Nucleus accumbens (tissue), 56 donors: ENCODE results near the gene TERT.

Source experiments
- DNase-seq, 56 donors: peaks; one replicate each; lab custom pipeline; 2025; lab: John Stamatoyannopoulos, UW

TERT gene

DNA sequence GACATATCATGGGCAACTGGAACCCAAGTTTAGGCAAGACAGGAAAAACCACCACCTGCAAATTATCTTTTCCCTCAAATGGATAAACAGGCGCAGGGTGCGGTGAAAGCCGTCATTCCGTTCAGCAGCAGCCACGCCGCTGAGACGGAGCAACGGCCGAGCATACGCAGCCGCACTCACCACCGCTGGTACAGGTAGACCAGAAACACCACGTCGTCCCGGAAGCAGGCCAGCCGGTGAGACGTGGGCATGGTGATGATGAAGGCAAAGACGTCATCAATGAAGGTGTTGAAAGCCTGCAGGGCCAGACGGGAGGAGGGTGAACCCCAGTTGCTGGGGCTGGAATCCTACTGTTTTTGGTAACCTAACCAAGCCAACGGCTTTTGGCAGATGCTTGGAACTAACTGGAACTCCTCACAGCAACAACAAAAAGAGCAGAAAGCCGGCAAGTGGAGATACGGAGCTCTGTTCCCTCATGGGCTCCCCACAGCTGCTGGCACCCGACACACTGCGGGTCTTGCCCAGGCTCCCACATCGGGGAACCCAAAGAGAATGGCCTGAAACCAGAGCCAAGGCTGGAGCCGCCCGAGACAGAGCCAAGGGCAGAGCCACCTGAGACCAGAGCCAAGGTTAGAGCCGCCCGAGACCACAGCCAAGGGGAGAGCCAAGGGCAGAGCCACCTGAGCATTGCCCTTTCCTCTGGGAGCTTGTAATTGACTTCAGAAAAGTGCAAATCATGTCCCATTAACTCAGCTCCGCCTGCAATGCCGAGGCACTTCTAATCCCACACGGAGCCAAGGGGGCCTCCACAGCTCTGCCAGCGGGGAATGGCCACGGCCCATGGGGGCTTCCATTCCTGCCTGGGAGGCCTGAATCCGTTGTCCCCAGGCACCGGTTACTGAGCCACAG lies 25.8 kb upstream of the TERT start:
- no peak for DNase-seq

DNA sequence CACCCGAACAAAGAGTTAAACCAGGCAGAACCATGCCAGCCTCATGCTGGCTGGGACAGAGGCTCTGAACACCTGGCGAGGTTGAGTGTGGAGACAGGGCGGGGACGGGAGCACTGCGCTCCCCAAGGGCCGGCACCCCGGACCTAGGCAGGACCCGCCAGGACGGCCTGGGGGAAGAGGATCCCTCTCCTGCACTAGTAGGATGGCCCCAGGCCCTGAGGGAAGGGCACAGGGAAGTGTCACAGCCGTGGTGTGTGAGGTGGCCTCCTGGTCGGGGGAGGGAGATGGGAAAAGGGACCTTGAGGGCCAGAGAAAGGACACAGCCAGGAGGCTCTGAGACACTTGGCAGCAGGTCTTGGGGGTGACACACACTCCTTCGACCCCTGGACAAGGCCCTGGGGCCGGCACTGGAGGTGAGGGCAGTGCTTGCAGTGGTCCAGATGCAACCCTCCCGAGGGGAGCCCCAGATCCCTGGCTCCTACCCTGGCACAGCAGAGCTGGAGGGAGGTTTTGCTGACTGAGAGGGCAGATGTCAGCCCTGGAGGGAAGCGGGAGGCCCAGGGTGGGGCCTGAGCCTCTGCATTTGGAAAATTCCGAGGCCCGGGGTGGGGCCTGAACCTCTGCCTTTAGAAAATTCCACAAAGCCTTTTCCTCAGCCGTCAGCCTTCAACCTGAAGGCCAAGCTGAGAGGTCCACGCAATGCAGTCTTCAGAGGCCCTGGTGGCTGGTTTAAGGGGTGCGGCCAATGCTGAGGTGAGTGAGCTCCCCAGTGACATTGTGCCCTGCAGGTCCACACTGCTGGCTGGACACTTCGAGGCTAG lies 24.8 kb upstream of the TERT start:
- no peak for DNase-seq

DNA sequence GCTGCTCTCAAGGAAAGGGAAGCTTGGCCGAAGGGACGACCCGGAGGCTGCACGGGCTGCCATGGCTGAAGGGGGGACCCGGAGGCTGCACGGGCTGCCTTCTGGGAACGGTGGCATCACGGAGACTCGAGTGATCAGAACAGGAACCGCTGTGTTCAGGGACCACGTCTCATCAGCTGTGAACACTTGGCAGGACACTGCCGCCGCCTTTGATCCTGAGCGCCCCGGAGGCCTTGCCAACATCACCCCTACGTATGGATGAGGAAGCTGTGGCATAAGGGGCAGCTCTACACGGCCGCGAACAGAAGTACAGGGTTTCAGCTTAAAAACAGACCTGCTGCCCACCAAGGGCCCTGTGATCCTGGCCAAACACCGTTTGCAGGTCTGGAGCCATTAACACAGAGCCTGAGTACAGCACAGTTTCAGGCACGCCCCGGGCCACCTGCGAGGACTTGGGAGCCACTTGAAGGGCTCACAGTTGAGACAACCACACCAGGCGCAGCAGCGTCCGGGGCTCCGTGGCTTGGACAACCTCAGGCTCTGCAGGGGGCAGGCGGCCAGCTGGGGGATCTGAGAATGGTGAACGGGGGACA lies 23.9 kb upstream of the TERT start:
- no peak for DNase-seq

DNA sequence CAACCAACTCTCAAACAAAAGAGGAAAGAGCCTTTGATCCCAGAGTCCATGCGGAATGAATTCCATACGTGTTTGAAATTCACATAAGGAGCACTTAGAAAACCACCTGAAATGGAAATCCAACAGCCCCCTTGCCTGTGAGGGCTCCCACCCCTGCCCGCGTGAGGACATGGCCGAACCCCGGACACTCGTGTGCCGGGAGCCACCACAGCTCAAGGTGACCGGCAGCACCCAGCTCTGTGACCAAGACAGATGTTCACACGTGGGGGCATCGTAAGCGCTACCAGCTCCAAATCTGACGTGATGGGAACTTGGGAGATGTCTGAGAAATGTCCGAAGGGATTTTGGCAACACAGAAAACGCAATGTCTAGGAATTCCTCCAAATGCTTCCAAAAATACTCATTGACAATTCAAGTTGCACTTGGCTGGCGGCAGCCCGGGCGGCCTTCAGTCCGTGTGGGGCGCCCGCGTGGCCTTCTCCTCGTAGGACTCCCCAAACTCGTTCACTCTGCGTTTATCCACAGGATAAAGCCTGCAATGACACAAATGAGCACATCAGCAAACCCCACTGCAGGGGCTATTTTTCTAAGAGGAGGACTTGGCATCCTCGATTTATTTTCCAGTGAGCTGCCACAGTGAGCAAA lies 23.2 kb upstream of the TERT start:
- DNase-seq: no peak

DNA sequence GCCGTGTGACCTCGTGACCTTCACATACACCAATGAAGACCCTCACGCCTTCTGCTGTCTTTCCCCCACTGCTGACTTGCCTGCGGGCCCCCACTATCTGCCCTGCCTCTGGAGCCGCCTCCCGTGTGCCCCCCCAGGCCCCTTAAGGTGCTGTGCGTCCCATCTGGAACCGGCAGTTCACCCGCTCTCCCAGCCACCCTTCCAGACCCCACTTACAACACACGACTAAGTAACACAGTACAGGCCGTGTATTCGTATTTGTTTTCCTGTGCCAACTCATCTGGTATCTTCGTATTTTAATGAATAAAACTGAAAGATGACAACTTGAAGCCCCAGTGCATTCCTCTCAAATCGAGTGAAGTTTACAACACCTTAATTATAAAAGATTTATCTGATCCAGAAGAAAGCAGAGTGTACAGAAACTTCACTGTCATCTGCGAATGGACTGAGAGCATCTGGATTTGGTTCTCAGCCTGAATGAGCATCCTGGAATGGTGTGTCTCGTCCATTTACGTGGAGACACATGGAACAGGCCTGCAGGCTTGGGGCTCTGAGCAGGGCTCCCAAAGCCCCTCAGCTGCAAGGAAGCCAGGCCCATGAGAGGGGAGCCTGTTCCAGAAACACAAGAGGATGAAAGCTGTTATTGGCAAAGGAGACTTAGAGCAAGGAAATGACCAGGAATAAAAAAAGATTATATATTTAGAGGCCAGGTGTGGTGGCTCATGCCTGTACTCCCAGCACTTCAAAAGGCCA lies 21.9 kb upstream of the TERT start:
- no peak for DNase-seq

DNA sequence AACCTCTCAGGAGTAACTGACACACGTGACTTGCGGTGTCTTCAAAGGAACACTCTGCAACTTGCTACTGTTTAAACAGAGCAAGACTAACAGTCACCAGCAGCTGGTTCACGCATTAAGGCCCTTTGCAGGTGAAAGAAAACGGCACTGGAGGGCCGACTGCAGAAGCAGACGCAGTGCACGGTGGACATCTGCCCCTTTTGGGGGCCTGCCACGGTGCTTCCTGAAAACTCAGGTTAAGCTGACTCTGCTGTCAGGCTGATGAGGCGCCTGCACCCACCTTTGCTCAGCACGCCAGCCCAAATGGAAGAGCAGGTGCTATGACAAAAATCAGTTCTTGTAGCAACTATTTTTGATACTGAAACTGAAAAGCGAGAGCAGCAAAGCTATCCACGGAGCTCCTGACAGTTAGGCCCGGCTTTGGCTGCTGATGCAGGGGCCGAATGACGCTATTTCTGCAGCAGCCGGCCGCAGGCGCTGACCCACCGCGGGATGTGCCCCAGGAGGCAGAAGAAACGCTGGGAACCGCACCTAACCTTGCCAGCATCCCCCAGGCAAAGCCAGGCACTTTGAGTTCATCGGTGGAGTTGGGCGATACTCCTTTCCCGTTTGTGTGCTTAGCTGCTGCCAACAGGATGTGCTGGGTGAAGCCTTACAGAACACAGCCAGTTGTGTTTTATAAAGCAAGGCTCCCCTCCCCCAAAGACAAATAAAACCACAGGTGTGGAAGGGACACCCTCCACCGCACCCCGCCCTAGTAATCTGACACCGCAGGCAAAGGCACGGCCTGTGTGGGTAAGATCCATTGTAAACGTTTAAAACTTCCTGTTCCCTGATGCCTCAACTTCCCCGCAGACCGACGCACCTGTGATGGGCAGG lies 21.1 kb upstream of the TERT start:
- DNase-seq: peak in 8 of 56 donors; percentile 8 to 45 (median 24)

DNA sequence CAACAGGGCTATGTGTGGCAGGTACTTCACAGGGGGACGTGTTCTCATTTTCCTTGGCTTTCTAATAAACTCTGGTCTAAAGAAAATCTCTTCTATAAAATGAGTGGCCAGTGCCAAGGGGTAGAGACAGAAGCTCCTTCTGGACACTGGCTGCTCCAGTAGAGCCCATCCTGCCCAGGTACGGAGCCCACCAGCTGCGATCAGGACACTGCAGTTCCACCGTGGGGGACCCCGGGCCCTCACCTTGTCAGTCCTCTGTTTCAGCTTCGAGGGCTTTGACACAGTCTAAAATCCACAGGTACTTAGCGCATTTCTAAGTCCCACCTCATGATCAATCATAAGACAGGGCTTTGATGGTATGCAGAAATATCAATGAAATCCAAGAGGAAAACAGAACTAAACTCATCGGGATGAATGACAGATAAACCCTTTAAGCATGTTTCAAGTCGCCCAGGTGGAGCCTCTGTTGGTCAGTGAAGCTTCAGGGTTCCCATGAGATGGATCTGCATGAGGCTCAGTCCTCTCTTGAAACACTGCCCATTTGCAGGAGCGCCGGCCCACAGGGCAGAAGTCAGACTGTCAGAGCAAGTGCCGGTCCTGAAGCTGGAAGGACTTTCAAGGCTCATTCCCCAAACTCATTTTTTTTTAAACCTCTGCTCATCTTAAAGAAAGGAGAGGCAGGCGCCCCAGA lies 20.3 kb upstream of the TERT start:
- DNase-seq: no peak

DNA sequence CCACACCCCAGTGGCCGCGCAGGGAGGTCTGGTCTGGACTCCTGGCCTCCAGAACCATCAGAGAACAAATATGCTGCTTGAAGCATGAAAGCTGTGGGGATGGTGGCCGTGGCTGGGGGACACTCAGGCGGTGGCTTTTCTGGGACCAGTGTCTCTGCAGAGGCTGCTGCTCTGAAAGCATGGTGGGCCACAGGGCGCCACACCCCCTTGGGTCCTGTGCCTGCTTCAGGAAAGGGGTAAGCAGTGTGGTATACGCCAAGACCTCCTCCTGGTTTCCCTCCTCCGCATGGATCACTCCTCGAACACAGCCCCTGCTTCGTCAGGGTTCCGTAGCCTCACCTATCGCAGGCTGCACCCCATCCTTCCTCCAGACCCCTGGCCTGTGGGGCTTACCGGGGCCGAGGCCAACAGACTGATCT lies 19.7 kb upstream of the TERT start:
- no peak for DNase-seq

DNA sequence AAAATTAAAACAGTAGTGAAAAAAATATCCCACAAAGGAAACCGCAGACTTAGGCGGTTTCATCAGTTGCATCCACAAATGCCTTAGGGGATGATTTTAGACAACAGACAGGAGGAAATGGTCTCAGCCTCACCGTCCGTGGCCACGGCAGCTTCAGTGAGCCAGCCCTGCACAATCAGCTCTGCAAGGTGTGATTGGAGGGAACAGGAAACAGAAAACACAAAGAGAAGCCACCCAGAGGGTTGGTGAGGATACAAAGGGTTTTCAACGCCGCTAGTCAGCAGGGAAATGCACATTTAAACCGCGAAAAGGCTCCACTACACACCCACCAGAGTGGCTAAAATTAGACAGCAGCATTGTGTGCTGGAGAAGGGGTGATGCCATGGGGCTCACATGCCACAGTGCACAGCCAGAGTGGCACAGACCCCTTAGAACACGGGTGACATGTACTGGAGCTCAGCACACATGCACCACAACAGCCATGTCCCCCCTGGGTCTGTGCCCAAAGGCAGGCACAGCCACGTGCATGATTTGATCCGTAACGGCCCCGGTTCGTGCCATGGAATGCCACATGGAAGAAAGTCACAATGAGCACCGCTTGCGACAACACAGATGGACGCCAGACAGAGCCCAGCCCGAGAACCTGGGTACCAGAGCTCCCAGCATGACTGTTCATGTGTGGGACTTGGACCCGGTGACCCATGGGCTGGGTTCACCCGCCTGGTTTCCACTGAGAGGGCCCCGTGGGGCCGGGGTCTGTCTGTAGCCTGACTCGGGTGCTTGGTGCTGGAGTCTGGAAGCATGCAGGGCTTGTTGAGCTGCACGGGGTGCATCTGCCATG lies 18.3 kb upstream of the TERT start:
- no peak for DNase-seq

DNA sequence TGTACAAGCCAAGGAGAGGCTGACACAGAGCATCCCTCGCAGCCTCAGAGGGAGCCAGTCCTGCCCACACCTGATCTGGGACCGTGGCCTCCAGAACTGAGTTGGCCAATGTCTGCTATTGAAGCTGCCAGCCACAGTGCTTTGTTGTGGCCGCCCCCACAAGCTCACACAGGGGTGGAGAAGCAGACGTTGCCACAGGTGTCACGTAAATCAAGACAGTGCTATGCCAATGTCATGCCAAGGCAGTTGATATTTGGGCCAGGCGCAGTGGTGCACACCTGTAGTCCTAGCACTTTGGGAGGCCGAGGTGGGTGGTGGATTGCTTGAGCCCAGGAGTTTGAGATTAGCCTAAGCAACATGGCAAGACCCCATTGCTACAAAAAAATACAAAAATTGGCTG lies 17.3 kb upstream of the TERT start:
- no peak for DNase-seq

DNA sequence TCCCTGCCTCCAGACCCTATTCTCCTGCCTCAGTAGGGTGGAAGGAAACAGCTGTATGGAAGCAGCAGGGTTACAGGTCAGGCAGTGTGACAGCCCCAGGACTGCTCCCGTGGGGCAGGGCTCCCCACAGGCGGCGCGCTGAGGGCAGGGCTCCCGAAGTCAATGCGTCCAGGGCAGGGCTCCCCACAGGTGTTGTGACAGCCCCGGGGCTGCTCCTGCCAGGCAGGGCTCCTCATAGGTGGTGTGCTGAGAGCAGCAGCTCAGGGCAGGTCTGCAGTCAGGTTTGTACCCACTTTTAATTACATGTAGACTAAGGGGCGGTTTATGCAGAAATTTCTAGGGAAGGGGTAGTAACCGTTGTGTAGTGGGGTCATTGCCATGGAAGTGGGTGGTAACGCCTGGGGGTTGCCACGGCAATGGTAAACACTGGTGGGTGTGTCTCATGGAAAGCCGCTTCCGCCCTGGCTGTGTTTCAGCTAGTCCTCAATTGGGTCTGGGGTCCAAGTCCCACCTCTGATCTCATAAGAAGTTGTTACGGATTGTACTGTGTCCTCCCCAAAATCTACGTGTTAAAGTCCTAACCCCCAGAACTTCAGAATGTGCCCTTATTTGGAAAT lies 16.7 kb upstream of the TERT start:
- DNase-seq: no peak

DNA sequence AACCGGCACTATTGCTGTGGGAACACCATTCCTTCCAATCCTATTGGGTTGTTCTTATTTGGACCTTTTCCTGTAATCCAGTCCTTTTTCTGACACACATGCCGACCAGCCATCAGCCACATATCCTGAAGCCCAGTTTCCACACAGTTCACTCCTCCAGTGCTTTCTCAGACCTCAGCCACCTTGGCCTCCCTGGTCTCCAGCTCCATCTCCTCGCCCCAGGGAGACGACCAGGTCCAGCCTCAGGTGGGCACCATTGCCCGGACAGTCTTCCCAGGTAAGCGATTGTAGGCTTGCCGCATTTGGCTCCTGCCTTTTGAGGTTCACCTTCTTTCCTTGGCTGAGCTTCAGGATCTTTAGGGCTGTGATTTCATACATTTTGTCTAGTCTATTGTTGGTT lies 15.2 kb upstream of the TERT start:
- DNase-seq: no peak

DNA sequence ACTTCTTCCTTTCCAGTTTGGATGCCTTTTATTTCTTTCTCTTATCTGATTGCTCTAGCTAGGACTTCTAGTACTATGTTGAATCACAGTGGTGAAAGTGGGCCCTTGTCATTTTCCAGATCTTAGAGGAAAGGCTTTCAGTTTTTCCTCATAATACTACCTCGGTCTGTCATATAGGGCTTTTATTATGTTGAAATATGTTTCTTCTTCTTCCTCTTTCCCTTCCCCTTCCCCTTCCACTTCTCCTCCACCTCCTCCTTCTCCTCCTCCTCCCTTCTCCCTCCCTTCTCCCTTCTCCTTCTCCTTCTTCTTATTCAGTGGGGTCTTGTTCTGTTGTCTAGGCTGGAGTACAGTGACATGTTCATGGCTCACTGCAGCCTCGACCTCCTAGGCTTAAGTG lies 9.2 kb upstream of the TERT start:
- no peak for DNase-seq

DNA sequence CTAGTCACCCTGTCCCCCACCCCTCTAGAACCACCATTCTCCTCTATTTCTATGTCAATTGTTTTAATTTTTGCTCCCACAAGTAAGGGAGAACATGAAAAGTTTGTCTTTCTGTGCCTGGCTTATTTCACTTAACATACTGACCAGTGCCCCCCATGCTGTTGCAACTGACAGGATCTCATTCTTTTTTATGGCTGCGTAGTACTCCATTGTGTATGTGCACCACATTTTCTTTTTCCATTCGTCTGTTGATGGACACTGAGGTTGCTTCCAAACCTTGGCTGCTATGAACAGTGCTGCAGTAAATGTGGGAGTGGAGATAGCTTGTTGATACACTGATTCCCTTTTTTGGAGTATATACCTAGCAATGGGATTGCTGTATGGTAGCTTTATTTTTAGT lies 7.4 kb upstream of the TERT start:
- DNase-seq: no peak

DNA sequence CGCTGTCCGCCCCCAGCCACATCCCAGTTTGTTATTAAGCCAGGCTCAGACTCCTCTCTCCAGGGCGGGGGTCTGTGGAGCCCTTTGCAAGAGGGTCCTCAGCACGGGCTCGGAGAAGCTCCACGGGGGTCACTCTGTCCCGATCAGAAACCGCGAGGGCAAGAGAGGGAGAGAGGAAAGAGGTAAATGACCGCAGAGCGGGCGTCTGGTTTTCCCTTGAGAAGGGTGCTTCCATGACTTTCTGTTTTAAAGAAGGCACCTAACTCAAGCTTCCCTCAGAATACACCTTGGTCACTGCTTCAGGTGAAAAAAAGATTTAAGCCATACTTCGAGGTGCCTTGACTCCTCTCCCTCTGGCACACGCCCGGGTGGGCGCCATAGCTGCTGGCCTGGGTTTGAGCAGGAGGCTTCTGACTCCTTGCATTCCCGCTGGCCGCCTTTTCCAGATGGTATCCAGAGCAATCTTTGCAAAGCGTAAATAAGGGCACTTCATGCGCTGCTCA lies 5.8 kb upstream of the TERT start:
- DNase-seq: no peak

DNA sequence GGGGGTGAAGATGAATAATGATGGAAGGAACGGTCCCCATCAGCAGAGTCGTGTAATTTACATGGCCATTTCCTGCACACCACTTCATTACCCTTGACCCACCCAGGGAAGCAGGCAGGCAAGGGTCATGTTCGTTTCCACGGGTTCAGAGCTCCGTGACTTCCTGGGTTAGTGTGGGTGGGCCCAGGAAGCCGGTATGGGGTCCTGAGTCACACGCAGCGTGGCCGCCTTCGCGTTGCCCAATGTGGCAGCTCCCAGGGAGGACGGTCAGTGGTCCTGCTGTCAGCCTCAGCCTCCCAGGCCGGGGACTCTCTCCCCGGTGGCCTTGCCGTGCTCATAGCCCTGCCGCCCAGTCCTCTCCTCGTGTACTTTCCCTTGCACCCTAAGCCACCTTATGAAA lies 5.1 kb upstream of the TERT start:
- DNase-seq: no peak

DNA sequence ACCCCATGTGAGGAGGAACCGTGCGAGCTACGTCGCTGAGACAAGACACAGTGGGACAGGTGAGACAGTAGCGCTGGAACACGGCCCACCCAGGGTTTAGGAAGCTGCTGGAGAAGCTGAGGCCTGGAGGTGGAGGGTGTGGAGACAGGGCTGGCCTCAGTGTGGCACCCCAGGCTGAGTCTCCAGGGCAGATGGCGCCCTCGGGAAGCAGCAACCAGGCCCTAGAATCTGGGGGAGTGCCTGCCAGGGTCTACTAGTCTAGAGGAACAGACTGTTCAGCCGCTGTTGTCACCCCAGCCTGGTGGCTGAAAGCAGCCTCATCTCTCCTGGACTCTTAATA lies 4.6 kb upstream of the TERT start:
- no peak for DNase-seq
